Activated gamma-delta T cell (primary cell): ENCODE measurements around the gene SHROOM3.

Experiments
- DNase-seq: peaks from one replicate; lab custom pipeline; 2025; lab: John Stamatoyannopoulos, UW

SHROOM3 gene

DNA sequence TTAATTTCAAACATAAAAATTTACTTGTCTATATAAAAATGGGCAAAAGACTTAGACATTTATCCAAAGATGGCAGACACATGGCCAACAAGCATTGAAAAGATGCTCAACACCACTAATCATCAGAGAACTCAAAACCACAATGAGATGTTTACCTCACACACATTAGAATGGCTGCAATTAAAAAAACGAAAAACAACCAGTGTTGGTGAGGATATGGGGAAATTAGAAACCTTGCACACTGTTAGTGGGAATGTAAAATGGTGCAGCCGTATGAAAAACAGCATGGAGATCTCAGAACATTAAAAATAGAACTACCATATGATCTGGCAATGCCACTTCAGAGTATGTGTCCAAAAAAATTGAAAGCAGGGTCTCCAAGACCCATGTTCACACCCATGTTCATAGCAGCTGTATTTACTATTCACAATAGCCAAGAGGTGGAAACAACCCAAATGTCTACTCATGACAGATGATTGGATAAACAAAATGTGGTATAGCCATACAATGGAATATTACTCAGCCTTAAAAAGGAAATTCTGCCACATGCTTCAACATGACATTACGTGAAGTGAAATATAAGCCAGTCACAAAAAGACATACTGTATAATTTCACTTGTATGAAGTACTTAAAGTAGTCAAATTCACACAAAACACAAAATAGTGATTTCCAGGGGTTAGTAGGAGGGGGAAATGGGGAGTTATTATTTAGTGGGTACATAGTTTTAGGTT is 316.7 kb downstream of the SHROOM3 start:
- DNase-seq, result no peak

DNA sequence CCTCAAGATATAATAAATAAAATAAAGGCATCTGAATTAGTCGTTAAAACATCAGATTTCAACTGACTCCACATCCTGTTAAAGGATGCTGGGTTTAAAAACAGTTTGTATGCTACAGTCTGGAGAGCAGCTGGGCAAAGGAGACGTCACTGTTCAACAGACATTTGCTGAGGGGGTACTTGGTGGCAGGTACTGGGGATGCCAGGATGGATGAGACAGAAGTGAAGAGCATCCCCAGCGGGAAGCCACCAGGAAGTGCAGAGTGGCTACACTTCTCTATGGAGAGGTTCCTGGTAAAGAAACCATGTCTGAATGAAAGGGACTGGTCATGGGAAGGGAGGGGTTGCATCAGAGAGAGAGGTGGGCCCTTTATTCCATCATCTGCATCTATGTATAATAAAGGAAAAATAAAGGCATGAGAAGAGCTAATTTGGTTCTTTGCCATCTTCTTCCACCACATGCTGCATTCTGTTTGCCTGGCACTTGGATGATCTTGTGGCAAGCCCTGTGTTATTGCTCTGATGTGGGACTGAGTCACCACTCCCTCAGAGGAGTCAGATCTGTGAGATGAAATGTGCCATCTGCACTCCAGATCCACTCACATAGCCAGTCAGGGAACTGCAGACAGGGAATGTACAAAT is 318.0 kb downstream of the SHROOM3 start:
- no peak for DNase-seq

- DNase-seq, result no peak
Observed at GRCh38 chr4:76753814-76754213, 318.8 kb downstream of the SHROOM3 start.

GRCh38 chr4:76754439-76754838 is 319.4 kb downstream of the SHROOM3 start:
- no peak for DNase-seq

- no peak for DNase-seq
Observed at GRCh38 chr4:76755756-76756155, 320.7 kb downstream of the SHROOM3 start.

DNA sequence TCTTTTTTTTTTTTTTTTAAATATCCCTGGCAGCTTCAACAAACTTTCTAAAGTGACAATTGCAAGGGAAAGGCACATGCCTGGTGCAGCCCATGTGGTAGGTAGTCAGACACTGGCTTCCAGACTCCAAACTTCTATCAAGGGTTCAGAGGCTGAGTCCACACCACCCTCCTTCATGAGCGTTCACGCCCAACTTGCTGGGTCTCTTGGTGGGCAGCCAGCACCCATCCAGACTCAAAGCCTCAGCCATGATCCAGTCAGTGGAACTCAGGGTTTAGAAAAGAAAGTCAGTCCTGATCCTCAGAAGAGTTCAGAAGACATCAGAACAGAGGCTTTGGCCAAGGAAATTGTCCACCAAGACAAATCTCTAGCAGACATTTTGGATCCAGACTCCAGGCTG is 321.4 kb downstream of the SHROOM3 start:
- DNase-seq, result no peak

GRCh38 chr4:76757418-76757939 is 322.4 kb downstream of the SHROOM3 start:
- DNase-seq, result no peak

- DNase-seq, result no peak
Observed at GRCh38 chr4:76758290-76758882, 323.4 kb downstream of the SHROOM3 start.

- no peak for DNase-seq
Observed at GRCh38 chr4:76758996-76759395, 324.0 kb downstream of the SHROOM3 start.

- DNase-seq, result no peak
Observed at GRCh38 chr4:76760193-76760592, 325.2 kb downstream of the SHROOM3 start.

DNA sequence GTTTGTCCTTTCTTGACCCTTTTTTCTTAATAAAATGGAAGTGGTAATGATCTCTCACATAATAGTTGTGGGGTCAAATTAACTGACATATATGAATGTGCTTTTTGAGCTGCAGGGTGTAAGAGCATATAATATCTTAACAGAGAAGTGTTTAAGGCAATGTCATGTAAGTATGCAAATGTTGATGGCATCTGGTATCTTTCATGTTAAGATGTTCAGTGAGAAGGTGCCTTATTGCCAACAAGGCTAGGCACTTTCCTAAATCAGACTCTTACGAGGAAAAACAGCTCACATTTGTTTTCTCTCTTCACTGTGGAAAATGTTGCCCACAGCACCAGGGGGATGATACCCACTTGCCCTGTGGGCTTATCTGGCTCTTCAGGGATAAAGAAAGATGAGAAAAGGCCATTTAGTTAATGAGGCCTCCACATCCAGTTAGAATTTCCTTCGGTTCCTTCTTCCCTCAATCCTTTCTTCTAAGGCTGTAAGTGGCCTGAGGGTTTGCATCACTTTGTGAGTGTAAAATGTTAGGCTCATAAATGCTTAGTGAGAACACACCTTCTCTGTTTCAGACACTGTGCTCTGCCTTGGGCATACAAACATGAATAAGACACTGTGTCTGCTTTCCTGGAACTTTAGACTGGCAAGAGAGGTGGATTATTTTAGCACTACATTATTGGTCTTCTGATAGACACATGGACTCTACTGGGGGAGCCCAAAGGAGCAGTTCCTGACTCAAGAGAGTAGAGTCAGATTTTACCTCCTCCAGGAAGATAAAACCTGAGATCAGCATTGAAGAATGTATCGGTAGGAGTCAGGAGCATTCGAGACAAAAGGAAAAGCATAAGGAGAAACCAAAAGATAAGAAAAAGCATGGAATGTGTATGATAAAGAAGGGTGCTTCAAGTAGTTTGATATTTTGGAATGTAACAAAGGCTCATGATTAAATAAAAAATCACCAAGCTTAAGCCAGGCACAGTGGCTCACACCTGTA is 327.4 kb downstream of the SHROOM3 start:
- DNase-seq, result no peak

DNA sequence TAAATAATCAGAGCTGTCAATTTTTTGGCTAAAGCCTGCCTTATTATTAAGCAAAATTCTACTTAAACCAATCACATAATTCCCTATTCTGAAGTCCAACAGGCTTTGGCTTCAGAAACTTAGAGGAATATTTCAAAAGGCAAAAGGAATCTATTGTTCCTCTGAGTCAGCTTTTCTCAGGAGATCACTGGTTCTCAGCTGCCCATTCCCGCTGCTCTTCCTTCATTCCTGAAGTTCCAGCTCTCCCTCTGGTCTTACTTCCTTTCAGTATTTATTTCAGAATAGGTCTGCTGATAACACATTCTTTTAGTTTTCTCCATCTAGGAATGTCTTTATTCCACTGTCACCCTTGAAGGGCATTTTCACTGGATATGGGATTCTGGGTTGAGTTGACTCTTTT is 329.2 kb downstream of the SHROOM3 start:
- no peak for DNase-seq

- no peak for DNase-seq
Observed at GRCh38 chr4:76765473-76766183, 330.6 kb downstream of the SHROOM3 start.

DNA sequence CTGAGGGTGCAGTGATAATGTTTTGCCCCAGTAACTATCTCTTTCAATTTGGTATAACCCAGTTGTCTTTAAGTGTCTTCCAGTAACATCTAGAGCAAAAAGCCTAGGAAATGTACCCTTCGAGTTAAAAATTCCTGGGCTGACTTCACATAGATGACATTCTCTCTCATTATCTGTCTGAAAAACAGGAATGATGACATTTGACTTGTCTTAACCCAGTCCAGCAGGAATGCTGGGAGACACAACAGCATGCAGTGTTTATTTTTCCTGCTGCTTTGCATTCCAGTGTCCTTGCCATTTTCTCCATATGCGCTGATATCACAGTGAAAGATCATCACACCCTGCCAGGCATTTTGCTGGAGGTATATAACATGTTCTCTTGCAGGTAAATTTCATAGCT is 333.0 kb downstream of the SHROOM3 start:
- no peak for DNase-seq

DNA sequence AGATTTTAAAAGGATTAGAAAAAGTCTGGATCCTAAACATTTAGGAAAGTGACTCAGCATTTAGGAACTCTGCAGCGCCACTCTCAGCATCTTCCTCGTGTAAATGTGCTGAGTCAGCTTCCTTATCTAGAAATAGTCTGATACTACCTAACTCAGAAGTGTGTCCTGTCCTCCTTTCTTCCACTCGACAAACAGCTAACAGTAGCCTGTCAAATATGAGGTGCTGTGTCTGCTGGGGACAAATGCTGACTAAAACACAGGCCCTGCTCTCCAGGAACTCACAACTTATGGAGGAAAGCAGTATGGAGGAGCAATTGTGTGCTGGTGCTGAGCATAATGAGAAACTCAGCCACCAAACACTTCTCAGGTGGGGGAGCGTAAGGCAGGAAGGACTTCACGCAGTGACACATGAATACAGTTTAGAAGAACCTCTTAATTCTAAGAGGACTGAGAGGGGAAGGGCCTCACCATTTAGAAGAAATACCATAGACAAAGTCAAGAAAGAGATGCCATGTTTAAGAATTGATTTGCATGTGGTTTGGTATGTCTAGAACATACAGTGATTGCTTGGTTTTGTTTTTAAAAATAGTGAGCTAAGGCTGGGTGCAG is 337.6 kb downstream of the SHROOM3 start:
- no peak for DNase-seq

DNA sequence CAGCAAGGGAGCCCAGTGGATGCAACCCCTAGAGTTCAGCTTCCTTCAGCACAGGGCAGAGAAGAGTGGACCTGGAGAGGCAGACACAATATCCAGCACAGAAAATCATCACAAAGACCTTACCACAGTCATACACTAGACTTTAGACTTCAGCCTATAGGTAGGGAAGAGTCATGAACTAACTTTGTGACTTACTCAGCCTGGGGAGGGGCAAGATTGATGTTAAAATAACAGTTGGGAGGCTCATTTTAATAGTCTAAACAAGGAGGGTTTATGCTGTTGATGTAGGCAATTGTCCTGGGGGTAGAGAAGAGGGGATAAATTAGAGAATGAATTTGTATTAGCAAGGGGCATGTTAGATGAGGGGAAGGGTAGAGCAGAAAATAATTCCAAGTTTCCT is 338.7 kb downstream of the SHROOM3 start:
- DNase-seq, result no peak

- DNase-seq, result no peak
Observed at GRCh38 chr4:76779740-76780459, 344.9 kb downstream of the SHROOM3 start.

- DNase-seq, result no peak
Observed at GRCh38 chr4:76780781-76781697, 346.0 kb downstream of the SHROOM3 start.
